Stomach smooth muscle (tissue), 2 donors: ENCODE data around the gene PDE4D.

Source experiments
- H3K27ac ChIP-seq: one replicate; pipeline ENCODE4 v1.7.0; 2013; ENCODE audit warnings: mild to moderate bottlenecking, low read length, inconsistent platforms
- H3K27me3 ChIP-seq, 2 donors: one replicate each; pipeline ENCODE4 v1.7.0; 2013; ENCODE audit warnings: low read length in 2 of 2; ENCODE audit not compliant: insufficient read depth in 2 of 2, control insufficient read depth in 1 of 2
- H3K36me3 ChIP-seq, 2 donors: one replicate each; pipeline ENCODE4 v1.7.0; 2013; ENCODE audit warnings: low read length in 2 of 2; ENCODE audit not compliant: control insufficient read depth in 2 of 2, insufficient read depth in 2 of 2
- H3K4me1 ChIP-seq: one replicate; pipeline ENCODE4 v1.7.0; 2013; ENCODE audit warnings: low read length; ENCODE audit not compliant: control insufficient read depth, insufficient read depth
- H3K4me3 ChIP-seq, 2 donors: one replicate each; pipeline ENCODE4 v1.7.0; 2013; ENCODE audit warnings: low read length in 2 of 2
- H3K9ac ChIP-seq, 2 donors: one replicate each; pipeline ENCODE4 v1.7.0; 2013; ENCODE audit warnings: low read length in 2 of 2, mild to moderate bottlenecking in 1 of 2
- H3K9me3 ChIP-seq, 2 donors: one replicate each; pipeline ENCODE4 v1.7.0; 2013; ENCODE audit warnings: low read length in 2 of 2; ENCODE audit not compliant: control insufficient read depth in 2 of 2
- donor health status: healthy.
- donor health status: Pancreatic carcinoma.

Gene PDE4D

DNA sequence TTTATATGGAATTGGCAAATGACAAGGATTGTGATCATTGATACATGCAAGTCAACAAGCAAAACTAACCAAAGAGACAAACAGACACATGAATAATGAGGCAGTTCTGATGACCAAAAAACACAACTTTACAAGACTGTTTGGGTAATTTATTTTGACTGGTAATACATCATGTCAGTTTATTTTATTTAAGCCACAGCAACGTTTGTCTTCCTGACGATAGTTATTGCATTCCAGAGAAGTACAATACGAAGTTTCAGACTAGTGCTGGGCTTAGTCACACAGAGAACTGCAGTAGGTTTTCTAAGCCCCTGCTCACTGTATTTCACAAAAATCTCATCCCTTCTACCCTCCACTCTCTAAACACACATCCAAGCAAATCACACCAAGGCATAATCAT is 796.4 kb downstream of the PDE4D start:
- Histone ChIP-seq H3K27ac (no peak overlapping the region), H3K9me3 (no peaks in the 10 kb centered on the region), H3K27me3 (no peaks in the 10 kb centered on the region), H3K4me1 (peaks cover 3% of the 10 kb centered on the region), H3K9ac (no peak overlapping the region), H3K4me3 (no peak overlapping the region), H3K36me3 (no peaks in the 10 kb centered on the region)

DNA sequence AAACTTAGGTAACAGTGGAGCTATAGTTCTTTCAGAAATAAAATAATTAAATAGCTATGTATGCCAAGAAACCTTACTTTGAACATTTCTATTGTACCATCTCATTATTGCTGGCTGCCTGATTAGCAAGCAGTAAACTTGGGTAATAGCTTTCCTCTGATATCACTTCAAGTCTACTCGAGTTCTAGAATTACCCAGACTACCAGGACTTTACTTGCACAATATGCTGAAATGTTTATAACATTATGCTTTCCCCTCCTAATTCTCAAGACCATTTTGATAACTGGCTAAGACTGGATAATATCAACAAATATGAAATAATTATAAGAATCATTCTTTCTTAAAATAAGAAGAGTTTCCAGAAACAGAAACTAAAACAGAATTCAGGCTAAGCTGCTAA is 798.0 kb downstream of the PDE4D start:
- H3K27me3 ChIP-seq, result no peaks in the 10 kb centered on the region
- no peak overlapping the region for H3K9ac ChIP-seq
- H3K9me3 ChIP-seq, result no peaks in the 10 kb centered on the region
- peaks cover 3% of the 10 kb centered on the region for H3K4me1 ChIP-seq
- no peak overlapping the region for H3K27ac ChIP-seq
- no peak overlapping the region for H3K4me3 ChIP-seq
- no peaks in the 10 kb centered on the region for H3K36me3 ChIP-seq

DNA sequence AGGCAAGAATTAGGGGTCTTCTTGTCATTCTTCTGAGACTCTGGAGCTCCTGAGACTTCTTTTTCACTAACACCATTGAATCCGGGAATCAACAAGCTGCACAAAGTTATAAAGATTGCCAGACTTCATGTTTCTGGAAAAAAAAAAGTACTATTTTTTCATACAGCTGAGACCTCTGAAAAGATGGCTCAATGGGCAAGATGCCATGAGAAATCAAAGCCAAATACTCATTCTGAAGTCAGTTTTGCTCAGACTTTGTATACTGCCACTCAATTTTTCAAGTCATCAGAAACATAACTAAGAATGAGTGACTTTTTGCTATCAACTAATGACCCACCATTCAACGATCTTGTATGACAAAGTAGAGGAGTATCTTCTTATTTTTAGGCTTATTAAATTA is 798.7 kb downstream of the PDE4D start:
- H3K27ac ChIP-seq, result no peak overlapping the region
- no peak overlapping the region for H3K4me3 ChIP-seq
- no peaks in the 10 kb centered on the region for H3K9me3 ChIP-seq
- H3K9ac ChIP-seq, result no peak overlapping the region
- no peaks in the 10 kb centered on the region for H3K27me3 ChIP-seq
- H3K36me3 ChIP-seq, result no peaks in the 10 kb centered on the region
- H3K4me1 ChIP-seq, result peaks cover 3% of the 10 kb centered on the region

DNA sequence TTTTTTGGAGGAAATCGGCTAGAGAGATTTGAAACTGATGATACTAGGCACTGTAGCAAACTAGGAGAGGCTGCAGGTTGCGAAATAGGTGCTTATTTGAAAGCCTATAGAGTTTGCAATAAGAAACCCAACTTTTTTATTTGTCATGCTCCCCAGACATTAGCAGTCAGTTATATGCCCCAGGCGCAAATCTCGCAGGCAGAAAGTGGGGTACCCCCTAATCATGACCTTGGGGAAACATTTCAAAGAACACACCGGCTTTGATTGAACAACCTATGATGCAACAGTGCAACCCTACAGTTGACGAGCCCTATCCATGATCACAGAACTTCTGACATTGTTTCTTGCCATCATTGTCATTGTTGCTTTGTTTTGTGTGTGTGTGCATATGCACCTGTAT is 800.2 kb downstream of the PDE4D start:
- Histone ChIP-seq H3K9me3 (no peaks in the 10 kb centered on the region), H3K9ac (no peak overlapping the region), H3K36me3 (no peaks in the 10 kb centered on the region), H3K4me3 (peak overlapping the region in 1 of 2 donors; percentile 24), H3K27ac (no peak overlapping the region), H3K27me3 (no peaks in the 10 kb centered on the region), H3K4me1 (peaks cover 3% of the 10 kb centered on the region)

DNA sequence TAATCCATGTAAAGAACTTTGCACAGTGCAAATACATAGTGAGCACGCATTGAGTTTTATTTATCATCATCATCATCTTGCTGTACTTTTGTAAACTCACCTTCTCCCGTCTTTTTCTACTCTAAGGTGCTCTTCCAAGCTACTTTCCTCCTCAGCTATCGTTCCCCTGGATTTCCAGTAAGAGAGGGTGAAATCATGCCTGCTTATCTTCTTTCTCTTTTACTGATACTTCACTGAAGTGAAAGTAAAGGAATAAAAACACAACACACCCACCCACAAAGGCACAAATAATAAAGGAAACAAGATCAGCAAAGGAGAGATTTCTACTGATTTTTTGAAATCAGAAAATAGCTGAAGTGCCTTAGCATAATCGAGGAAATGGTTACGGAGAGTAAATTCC is 800.8 kb downstream of the PDE4D start:
- H3K27ac ChIP-seq, result no peak overlapping the region
- no peaks in the 10 kb centered on the region for H3K36me3 ChIP-seq
- H3K9me3 ChIP-seq, result no peaks in the 10 kb centered on the region
- no peaks in the 10 kb centered on the region for H3K27me3 ChIP-seq
- no peak overlapping the region for H3K9ac ChIP-seq
- peaks cover 3% of the 10 kb centered on the region for H3K4me1 ChIP-seq
- H3K4me3 ChIP-seq, result peak overlapping the region; percentile 24 to 25

DNA sequence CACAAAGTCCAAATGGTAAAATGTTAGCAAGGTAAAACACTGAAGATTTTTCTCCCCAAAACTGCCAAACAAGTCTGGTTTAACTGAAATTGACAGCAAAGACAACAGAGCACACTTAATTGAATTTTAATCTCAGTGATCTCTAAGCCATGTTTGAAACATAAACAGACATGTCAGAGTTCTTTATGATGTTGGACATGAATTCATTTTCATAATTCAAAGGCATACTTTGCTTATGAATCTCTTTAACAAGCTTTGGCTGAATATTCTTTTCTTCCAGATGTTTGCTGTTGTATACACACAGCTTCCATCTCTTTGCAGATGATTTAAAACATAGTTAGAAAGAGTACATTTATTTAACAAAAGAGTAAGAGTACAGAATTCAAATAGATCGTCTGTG is 801.6 kb downstream of the PDE4D start:
- Histone ChIP-seq H3K4me1 (peaks cover 3% of the 10 kb centered on the region), H3K9ac (no peak overlapping the region), H3K4me3 (no peak overlapping the region), H3K27me3 (no peaks in the 10 kb centered on the region), H3K36me3 (no peaks in the 10 kb centered on the region), H3K9me3 (no peaks in the 10 kb centered on the region), H3K27ac (no peak overlapping the region)

DNA sequence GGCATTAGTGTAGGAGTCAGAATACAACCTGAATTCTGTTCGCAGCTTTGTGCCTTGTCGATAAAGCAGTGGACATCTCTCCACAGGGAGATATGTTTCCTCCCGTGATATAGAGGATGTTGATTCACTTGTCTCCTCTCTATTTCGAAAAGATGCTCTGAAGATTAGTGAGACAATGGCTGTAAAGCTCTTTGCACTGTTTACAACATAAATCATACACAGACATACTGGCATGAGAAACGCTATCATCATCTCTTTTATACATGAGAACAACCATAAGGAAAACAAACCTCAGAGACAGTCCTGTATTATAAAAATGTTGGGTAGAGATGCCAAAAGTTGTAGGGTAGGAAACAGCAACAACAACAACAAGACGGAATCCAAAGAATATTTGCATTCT is 803.2 kb downstream of the PDE4D start:
- Histone ChIP-seq H3K9me3 (no peaks in the 10 kb centered on the region), H3K4me3 (no peak overlapping the region), H3K27ac (no peak overlapping the region), H3K27me3 (no peaks in the 10 kb centered on the region), H3K36me3 (no peaks in the 10 kb centered on the region), H3K4me1 (peaks cover 3% of the 10 kb centered on the region), H3K9ac (no peak overlapping the region)

DNA sequence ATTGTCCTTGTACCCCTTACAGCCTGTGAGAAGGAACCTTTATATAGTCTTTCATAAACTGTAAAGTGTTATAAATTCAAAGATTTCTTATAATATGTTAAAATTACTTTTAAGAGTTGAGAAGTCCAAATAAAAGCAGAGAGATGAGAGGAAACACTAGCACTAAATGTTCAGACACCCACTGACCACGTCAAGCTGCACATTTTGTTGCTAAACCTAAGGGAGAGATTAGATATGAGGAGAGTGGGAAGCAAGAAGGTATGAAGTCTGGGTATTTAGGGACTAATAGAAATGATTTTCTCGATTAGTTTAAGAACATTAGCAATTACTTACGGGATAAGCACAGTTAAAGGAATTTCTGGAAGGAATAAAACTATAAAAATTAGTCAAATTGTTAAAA is 803.8 kb downstream of the PDE4D start:
- Histone ChIP-seq H3K4me3 (no peak overlapping the region), H3K4me1 (peaks cover 3% of the 10 kb centered on the region), H3K27ac (no peak overlapping the region)

DNA sequence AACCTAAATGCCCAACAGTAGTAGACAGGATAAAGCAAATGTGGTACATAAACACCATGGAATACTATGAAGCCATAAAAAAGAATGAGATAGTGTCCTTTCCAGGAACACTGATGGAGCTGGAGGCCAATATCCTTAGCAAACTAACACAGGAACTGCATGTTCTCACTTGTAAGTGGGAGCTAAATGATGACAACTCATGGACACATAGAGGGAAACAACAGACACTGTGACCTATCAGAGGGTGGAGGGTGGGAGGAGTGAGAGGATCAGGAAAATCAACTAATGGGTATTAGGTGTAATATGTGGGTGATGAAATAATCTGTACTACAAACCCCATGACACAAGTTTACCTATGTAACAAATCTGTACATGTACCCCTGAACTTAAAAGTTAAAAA is 805.0 kb downstream of the PDE4D start:
- Histone ChIP-seq H3K4me1 (peaks cover 3% of the 10 kb centered on the region), H3K27ac (no peak overlapping the region), H3K9me3 (no peaks in the 10 kb centered on the region), H3K27me3 (no peaks in the 10 kb centered on the region), H3K36me3 (no peaks in the 10 kb centered on the region), H3K4me3 (no peak overlapping the region), H3K9ac (no peak overlapping the region)

More for the DNA sequence above, 803.8 kb downstream of the PDE4D start:
- Histone ChIP-seq H3K36me3 (no peaks in the 10 kb centered on the region), H3K9me3 (no peaks in the 10 kb centered on the region), H3K27me3 (no peaks in the 10 kb centered on the region), H3K9ac (no peak overlapping the region)

DNA sequence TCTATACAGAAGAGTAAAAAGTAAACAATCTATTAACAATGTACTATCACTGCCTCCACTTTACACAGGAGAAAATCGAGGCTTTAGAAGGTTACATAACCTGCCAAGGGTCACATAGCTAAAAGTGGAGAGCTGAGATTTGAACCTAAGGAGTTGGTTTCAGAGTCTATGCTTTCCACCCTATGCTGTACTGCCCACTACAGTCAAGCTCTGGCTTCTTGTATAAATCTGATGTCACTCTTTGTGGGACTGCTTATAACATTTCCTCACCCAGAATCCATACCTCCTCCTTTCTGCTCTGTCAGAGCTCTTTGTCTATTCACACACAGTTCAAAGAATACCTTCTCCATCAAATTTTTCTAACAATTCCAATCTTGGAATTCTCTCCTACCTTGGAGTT is 807.5 kb downstream of the PDE4D start:
- Histone ChIP-seq H3K36me3 (no peaks in the 10 kb centered on the region), H3K27ac (no peak overlapping the region), H3K9me3 (no peaks in the 10 kb centered on the region), H3K4me1 (no peaks in the 10 kb centered on the region), H3K9ac (no peak overlapping the region), H3K4me3 (no peak overlapping the region), H3K27me3 (no peaks in the 10 kb centered on the region)

DNA sequence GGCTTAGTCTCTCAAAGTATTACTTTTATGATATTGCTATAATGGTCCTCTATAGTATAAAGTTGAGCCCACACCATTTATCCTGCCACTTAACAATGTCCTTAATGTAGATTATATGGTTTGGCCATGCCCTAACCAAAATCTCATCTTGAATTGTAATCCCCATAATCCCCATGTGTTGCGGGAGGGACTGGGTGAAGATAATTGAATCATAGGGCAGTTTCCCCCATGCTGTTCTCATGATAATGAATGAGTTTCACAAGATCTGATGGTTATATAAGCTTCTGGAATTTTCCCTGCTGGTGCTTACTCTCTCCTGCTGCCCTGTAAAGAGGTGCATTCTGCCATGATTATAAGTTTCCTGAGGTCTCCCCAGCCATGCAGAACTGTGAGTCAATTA is 811.8 kb downstream of the PDE4D start:
- no peak overlapping the region for H3K27ac ChIP-seq
- H3K9ac ChIP-seq, result no peak overlapping the region
- no peaks in the 10 kb centered on the region for H3K4me1 ChIP-seq
- no peak overlapping the region for H3K4me3 ChIP-seq
- H3K36me3 ChIP-seq, result no peaks in the 10 kb centered on the region
- H3K27me3 ChIP-seq, result no peaks in the 10 kb centered on the region
- H3K9me3 ChIP-seq, result no peaks in the 10 kb centered on the region
